HL-60 (cell line): ENCODE measurements around the gene FGGY.

Experiments
- DNase-seq, 2 experiments: peaks; one replicate each; pipeline ENCODE4 v3.0.0-alpha.2; 2010 to 2020; ENCODE audit warnings: low read depth in 1 of 2, low spot score in 1 of 2
- H3K27ac ChIP-seq: fragments of 250-450 bp; sonication (Bioruptor Pico); replicated peaks from 2 replicates; pipeline ENCODE4 v1.5.1; 2020; ENCODE audit warnings: mild to moderate bottlenecking, moderate library complexity
- H3K27me3 ChIP-seq: fragments of 250-450 bp; sonication (Bioruptor Pico); 2 replicates; pipeline ENCODE4 v1.5.1; 2021; ENCODE audit warnings: mild to moderate bottlenecking, moderate library complexity; ENCODE audit not compliant: insufficient read depth, poor library complexity, severe bottlenecking
- H3K4me3 ChIP-seq: replicated peaks from 2 replicates; pipeline ENCODE4 v1.5.1; 2011; ENCODE audit warnings: mild to moderate bottlenecking, control low read depth, low read length; ENCODE audit not compliant: insufficient read depth
- CTCF ChIP-seq: IDR thresholded peaks from one replicate; pipeline ENCODE4 v1.5.1; 2011; ENCODE audit warnings: low read length, control low read depth, inconsistent platforms; ENCODE audit not compliant: insufficient read depth
- GABPA ChIP-seq: IDR thresholded peaks from 2 replicates; pipeline ENCODE4 v1.6.1; 2012; ENCODE audit warnings: low read depth
- POLR2AphosphoS5 ChIP-seq: IDR thresholded peaks from 2 replicates; pipeline ENCODE4 v1.6.1; 2012; ENCODE audit warnings: low read depth
- SPI1 ChIP-seq: IDR thresholded peaks from 2 replicates; pipeline ENCODE4 v1.6.1; 2012; ENCODE audit warnings: low read depth, mild to moderate bottlenecking, borderline replicate concordance
- TF ChIP-seq, protein P1 (sequence below): IDR thresholded peaks from 2 replicates; pipeline ENCODE4 v1.6.1; 2012; ENCODE audit warnings: low read depth; ENCODE audit not compliant: insufficient replicate concordance

The FGGY gene

DNA sequence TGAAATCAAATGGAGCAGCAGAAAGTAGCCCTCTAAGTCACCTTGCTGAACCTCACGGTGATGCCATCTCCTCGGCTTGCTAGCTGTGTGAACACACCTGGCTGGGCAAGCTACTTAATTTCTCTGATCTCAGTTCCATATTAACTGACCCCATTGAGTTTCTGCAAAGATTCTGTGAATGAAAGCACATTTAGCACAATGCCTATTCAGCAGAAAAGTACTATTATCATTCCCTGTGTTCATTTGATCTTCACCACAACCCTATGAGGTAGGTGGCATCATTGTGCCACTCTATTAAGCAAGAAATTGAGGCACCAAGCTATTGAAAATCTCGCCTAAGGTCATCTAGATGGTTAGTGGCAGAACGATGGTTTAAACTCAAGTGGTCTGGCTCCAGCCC lies 387.8 kb downstream of the FGGY start:
- TF ChIP-seq SPI1 (no peak), CTCF (no peak), GABPA (no peak), POLR2AphosphoS5 (no peak)
- TF ChIP-seq, protein P1, sequence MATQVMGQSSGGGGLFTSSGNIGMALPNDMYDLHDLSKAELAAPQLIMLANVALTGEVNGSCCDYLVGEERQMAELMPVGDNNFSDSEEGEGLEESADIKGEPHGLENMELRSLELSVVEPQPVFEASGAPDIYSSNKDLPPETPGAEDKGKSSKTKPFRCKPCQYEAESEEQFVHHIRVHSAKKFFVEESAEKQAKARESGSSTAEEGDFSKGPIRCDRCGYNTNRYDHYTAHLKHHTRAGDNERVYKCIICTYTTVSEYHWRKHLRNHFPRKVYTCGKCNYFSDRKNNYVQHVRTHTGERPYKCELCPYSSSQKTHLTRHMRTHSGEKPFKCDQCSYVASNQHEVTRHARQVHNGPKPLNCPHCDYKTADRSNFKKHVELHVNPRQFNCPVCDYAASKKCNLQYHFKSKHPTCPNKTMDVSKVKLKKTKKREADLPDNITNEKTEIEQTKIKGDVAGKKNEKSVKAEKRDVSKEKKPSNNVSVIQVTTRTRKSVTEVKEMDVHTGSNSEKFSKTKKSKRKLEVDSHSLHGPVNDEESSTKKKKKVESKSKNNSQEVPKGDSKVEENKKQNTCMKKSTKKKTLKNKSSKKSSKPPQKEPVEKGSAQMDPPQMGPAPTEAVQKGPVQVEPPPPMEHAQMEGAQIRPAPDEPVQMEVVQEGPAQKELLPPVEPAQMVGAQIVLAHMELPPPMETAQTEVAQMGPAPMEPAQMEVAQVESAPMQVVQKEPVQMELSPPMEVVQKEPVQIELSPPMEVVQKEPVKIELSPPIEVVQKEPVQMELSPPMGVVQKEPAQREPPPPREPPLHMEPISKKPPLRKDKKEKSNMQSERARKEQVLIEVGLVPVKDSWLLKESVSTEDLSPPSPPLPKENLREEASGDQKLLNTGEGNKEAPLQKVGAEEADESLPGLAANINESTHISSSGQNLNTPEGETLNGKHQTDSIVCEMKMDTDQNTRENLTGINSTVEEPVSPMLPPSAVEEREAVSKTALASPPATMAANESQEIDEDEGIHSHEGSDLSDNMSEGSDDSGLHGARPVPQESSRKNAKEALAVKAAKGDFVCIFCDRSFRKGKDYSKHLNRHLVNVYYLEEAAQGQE, result no peak
- H3K4me3 ChIP-seq, result no peak overlapping the region

DNA sequence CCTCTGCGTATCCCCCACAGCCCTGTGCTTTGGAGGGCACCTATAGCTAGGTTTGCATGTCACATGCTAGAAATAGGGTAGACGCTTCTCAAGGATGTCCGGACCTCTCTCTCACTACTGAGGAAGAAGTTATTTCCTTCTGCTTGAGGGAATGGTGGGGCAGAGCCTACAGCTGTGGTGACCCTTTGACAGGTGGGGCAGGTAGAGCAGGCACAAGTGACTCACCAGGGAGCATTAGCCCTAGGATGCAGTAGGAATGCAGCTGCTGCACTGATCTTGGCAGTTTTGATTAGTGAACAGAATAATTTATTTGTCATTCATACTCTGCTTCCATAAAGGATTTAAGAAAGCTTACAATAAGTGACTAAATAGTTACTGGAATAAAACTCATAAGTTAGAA lies 388.2 kb downstream of the FGGY start:
- DNase-seq, result no peak
- H3K27me3 ChIP-seq, result no peaks in the 10 kb centered on the region
- no peak for TF ChIP-seq CTCF
- H3K4me3 ChIP-seq, result no peak overlapping the region
- no peak overlapping the region for H3K27ac ChIP-seq

More for the DNA sequence above, 387.8 kb downstream of the FGGY start:
- DNase-seq, result no peak
- no peak overlapping the region for H3K27ac ChIP-seq
- H3K27me3 ChIP-seq, result no peaks in the 10 kb centered on the region

- Histone ChIP-seq H3K4me3 (no peak overlapping the region), H3K27ac (no peak overlapping the region), H3K27me3 (no peaks in the 10 kb centered on the region)
- no peak for TF ChIP-seq CTCF
- TF ChIP-seq, protein P1, result no peak
- TF ChIP-seq SPI1, result no peak
- TF ChIP-seq POLR2AphosphoS5, result no peak
- TF ChIP-seq GABPA, result no peak
- DNase-seq, result no peak
These were observed 388.8 kb downstream of the FGGY start for GRCh38 chr1:59685666-59686065.

DNA sequence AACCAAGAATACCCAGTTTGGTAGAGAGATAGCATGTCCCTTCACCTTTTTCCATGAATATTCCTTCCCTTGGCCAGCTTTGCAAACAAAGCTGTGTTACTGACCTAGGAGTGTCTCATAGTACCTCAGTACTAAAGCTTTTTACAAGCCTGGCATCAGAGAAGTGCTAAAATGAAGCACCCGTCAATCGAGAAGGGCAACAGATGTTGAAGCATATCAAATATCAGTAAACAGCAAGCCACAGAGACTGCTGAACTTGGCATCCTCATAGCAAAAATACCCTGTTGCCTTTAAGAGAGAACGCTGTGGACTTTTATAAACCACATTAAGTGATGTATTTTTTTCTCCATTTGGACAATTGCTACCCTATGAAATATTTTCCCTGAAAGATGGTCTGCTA lies 389.3 kb downstream of the FGGY start:
- no peaks in the 10 kb centered on the region for H3K27me3 ChIP-seq
- H3K4me3 ChIP-seq, result no peak overlapping the region
- DNase-seq, result no peak
- H3K27ac ChIP-seq, result no peak overlapping the region
- TF ChIP-seq GABPA (no peak), POLR2AphosphoS5 (no peak), CTCF (no peak), SPI1 (no peak)
- TF ChIP-seq, protein P1, result no peak
